Nephron progenitor cell (in vitro differentiated cells): Measurements from ENCODE around the gene UBE2L3.
A peak's percentile ranks its signal among the peaks of the same experiment; 100 is the strongest.

ENCODE experiments used
- DNase-seq: peaks from one replicate; pipeline ENCODE4 v3.0.0; 2021
- H3K27ac Mint-ChIP-seq: 2 replicates; pipeline ENCODE4 v1.8.0; 2021; ENCODE audit warnings: mild to moderate bottlenecking, moderate library complexity, mixed read lengths
- H3K27me3 Mint-ChIP-seq: 2 replicates; pipeline ENCODE4 v1.8.0; 2021; ENCODE audit warnings: mild to moderate bottlenecking, low read depth, mixed read lengths; ENCODE audit not compliant: poor library complexity
- H3K36me3 Mint-ChIP-seq: 2 replicates; pipeline ENCODE4 v1.8.0; 2021; ENCODE audit warnings: low read depth, mixed read lengths
- H3K4me1 Mint-ChIP-seq: 2 replicates; pipeline ENCODE4 v1.8.0; 2021; ENCODE audit warnings: mixed read lengths
- H3K4me3 Mint-ChIP-seq: 2 replicates; pipeline ENCODE4 v1.8.0; 2021; ENCODE audit warnings: mild to moderate bottlenecking, moderate library complexity, mixed read lengths
- H3K9me3 Mint-ChIP-seq: 2 replicates; pipeline ENCODE4 v1.8.0; 2021; ENCODE audit warnings: mild to moderate bottlenecking, moderate library complexity, mixed read lengths
- TF ChIP-seq, protein P1 (sequence below): fragments of 200-600 bp; sonication (generic); IDR thresholded peaks from 2 replicates; pipeline ENCODE4 v1.5.0; 2021; ENCODE audit warnings: antibody characterized with exemption

UBE2L3 gene

DNA sequence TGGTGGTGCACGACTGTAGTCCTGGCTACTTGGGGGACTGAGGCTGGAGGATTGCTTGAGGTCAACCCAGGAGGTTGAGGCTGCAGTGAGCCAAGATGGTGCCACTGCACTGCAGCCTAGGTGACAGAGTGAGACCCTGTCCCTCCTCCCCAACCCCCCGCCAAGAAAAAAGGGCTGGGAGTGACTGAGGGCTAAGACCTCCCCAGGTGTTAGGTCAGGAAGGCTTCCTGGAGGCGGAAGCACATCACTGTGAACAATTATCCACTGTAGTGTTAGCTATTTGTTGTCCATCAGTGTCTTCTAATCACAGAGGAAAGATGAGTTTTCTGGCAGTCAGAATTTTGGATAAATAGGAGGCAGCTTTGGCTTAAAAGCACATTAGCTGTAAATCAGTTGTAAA lies 53.5 kb downstream of the UBE2L3 start:
- Mint-ChIP-seq H3K4me3 (no peak overlapping the region), H3K27ac (peak overlapping the region; percentile 95)
- TF ChIP-seq, protein P1, sequence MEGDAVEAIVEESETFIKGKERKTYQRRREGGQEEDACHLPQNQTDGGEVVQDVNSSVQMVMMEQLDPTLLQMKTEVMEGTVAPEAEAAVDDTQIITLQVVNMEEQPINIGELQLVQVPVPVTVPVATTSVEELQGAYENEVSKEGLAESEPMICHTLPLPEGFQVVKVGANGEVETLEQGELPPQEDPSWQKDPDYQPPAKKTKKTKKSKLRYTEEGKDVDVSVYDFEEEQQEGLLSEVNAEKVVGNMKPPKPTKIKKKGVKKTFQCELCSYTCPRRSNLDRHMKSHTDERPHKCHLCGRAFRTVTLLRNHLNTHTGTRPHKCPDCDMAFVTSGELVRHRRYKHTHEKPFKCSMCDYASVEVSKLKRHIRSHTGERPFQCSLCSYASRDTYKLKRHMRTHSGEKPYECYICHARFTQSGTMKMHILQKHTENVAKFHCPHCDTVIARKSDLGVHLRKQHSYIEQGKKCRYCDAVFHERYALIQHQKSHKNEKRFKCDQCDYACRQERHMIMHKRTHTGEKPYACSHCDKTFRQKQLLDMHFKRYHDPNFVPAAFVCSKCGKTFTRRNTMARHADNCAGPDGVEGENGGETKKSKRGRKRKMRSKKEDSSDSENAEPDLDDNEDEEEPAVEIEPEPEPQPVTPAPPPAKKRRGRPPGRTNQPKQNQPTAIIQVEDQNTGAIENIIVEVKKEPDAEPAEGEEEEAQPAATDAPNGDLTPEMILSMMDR, result no peak

DNA sequence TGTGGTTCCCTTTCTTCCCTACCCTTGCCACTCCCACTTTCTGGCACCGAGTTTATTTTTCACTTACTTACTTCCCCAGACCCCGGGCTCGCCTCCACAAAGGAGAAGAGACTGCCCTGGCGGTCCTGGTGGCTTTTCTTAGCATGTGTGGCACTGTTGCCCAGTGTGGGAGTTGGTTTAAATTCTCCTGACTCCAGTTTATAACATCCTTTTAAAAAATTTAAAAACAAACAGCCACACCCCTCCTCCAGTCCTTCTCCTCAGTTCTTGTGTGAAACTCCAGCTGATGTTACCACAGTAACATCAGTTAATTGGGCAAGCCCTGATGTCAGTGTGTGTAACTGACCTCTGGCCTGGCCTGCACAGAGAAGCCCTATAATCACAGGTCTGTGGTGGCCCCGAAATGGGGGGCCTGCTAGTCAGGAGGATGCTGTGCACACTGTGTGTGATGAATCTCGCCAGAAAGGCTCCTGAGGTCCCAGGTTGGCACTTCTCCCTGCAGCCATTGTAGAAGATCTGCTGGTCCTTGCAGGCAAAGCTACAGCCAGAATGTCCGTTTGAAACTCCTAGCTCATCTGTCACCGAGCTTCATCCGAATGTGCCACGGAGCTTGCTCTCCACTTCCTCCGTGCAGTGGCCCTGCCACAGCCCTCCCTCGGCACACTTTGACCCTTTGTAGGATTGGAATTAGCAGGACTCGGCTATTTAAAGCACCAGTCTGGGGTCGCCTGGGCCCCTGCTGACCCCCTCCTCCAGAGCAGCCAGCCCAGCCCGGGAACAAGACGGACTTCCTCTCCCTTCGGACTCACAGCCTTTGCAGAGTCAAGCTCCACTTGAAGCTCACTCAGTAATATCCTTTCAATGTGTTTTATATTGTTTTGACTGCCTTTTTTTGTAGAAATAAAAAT lies 54.8 kb downstream of the UBE2L3 start:
- no peak overlapping the region for H3K4me3 Mint-ChIP-seq

More for the DNA sequence above, 53.5 kb downstream of the UBE2L3 start:
- Mint-ChIP-seq H3K36me3 (peaks cover 8% of the 10 kb centered on the region), H3K4me1 (peaks cover 45% of the 10 kb centered on the region), H3K27me3 (no peaks in the 10 kb centered on the region), H3K9me3 (no peaks in the 10 kb centered on the region)
- DNase-seq, result no peak

DNA sequence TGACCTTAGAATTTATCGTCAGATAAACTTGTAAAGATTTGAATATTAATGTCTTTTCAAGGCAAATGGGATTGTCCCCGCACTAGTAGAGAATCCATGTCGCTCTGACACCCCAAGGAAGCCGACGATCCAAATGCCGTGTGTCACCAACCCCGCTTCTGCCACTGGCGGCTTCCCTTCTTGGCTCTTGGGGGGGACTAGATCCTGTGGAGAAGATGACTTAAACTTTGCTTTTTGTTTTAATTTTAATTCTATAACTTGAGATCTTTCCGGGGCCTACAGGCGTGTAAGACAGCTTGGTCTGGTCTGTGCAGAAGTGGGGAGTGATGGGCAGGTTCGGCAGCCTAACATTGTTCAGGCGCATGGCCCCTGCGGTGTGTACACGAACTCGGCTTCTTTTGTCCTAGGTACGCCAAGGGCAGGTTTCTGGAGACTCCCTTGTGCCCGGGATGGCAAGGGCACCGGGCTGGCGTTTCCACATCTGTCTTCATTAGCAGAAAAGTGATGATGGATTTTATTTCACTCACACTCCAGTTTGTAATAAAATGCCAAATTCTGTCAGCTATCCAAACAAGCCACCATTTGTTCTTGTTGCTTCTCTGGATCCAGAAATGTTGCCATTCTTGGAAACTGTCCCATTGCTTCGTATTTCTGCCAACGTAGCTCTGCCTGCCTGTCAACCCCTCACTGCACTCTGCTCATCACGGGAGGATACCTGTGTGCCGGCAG lies 55.6 kb downstream of the UBE2L3 start:
- Mint-ChIP-seq H3K27ac (peak overlapping the region; percentile 95), H3K36me3 (peaks cover 10% of the 10 kb centered on the region), H3K4me3 (no peak overlapping the region), H3K27me3 (no peaks in the 10 kb centered on the region), H3K4me1 (peaks cover 56% of the 10 kb centered on the region), H3K9me3 (no peaks in the 10 kb centered on the region)
- TF ChIP-seq, protein P1, result no peak
- DNase-seq, result no peak

More for the DNA sequence above, 54.8 kb downstream of the UBE2L3 start:
- Mint-ChIP-seq H3K9me3 (no peaks in the 10 kb centered on the region), H3K4me1 (peaks cover 51% of the 10 kb centered on the region), H3K27ac (peak overlapping the region; percentile 95), H3K36me3 (peaks cover 5% of the 10 kb centered on the region), H3K27me3 (no peaks in the 10 kb centered on the region)
- DNase-seq, result no peak
- TF ChIP-seq, protein P1, result no peak

DNA sequence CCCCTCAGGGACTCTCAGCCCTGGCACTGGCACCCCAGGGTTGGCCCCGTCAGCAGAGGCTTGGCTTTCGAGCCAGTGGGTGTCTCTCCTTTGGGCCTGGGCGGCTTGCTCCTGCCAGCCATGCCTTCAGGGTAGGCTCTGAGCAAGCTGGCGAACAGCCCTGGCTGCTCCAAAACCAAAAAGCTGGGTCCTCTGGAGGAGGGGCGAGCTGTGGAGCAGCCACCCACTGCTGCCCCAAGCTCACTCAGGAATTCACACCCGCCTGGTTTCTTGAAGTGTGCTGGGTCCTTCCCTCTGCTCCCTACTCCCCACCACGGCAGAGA lies 56.1 kb downstream of the UBE2L3 start:
- TF ChIP-seq, protein P1, result no peak
- peaks cover 60% of the 10 kb centered on the region for H3K4me1 Mint-ChIP-seq
- no peak overlapping the region for H3K4me3 Mint-ChIP-seq
- H3K36me3 Mint-ChIP-seq, result peaks cover 14% of the 10 kb centered on the region
- no peaks in the 10 kb centered on the region for H3K9me3 Mint-ChIP-seq
- no peak for DNase-seq
- H3K27me3 Mint-ChIP-seq, result no peaks in the 10 kb centered on the region
- peak overlapping the region; percentile 95 for H3K27ac Mint-ChIP-seq

DNA sequence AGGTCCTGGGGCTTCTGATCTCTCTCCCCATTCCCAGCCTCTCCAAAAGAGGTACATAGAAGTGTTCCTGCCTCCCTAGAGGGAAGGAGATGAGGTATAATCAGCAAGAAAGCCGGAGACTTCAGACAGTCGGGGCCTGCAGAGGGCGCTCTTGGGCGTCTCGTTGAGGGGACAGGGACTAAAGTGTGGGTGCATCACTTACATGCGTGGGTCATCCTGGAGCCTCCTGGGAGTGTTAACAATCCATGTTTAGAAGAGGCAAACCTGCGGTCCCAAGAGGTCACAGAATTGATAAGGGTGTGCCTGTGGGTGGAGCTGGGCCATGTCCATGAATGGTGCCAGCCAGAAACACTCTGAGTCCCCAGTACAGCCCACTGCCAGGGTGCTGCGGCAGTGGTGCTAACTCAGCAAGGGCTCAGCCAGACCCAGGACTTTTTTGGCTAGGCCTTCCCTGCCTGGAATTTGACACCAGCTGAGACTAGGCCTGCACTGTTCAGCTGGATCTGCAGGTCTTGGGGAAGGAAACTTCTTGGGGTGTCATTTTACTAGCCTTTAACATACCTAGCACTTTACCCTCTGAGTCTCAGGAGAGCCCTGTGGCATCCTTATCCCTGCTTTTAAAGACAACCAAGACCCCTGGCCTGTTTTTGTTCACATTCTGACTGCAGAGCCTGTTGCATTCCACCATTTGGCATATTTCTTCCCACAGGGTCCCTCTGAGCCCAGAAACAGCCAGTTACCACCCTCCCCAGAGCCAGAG lies 56.8 kb downstream of the UBE2L3 start:
- H3K27ac Mint-ChIP-seq, result peak overlapping the region; percentile 95
- H3K4me3 Mint-ChIP-seq, result no peak overlapping the region
- no peaks in the 10 kb centered on the region for H3K9me3 Mint-ChIP-seq
- H3K27me3 Mint-ChIP-seq, result no peaks in the 10 kb centered on the region
- peaks cover 60% of the 10 kb centered on the region for H3K4me1 Mint-ChIP-seq
- peaks cover 14% of the 10 kb centered on the region for H3K36me3 Mint-ChIP-seq
- peak; percentile 65 for DNase-seq
- TF ChIP-seq, protein P1, result peak; percentile 45
